Stimulated activated CD8-positive, alpha-beta memory T cell treated with anti-CD3 and anti-CD28 coated beads, Interleukin-4, amount 100 ng/mL, for 4 hours (primary cell): ENCODE data around the gene GRM4.

Experiments used
- DNase-seq, 2 donors: peaks; one replicate each; pipeline ENCODE4 v3.0.0-alpha.2; 2020; ENCODE audit warnings: low read depth in 2 of 2, low spot score in 1 of 2

The GRM4 gene

GRCh38 chr6:34086558-34086957 is 59.3 kb downstream of the GRM4 start:
- DNase-seq: no peak

- DNase-seq: no peak
Measured at GRCh38 chr6:34085453-34086170, 60.3 kb downstream of the GRM4 start.

DNA sequence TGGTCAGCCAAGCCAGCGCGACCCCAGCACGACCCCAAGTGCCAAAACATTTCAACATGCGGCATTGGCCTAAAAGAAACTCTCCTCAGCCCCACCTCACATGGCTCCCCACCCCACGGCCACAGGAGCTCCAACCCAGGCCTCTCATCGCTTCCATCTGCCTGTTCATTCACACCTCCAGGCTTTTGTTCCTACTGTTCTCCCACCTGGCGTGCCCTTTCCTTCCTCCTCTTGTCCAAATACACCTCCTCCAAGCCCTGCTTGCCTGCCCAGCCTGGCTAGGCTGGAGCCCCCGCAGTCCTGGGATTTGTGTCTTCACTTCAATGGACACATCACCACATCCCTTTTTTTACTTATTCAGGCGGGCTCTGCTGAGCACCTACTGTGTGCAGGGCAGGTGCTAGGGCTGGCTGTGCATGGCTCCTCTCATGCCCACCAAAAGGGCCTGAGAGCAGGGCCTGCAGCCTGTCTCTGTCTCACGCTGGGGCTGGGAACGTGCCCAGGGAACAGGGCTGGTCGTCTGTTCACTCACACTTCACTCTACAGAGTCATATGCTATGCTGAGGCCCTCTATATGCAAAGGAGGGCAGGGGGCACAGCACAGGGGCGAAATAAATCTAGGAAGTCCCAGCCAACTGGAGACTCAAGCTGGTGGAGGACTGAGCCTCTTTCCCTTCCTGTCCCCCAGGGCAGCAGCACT is 61.1 kb downstream of the GRM4 start:
- no peak for DNase-seq

DNA sequence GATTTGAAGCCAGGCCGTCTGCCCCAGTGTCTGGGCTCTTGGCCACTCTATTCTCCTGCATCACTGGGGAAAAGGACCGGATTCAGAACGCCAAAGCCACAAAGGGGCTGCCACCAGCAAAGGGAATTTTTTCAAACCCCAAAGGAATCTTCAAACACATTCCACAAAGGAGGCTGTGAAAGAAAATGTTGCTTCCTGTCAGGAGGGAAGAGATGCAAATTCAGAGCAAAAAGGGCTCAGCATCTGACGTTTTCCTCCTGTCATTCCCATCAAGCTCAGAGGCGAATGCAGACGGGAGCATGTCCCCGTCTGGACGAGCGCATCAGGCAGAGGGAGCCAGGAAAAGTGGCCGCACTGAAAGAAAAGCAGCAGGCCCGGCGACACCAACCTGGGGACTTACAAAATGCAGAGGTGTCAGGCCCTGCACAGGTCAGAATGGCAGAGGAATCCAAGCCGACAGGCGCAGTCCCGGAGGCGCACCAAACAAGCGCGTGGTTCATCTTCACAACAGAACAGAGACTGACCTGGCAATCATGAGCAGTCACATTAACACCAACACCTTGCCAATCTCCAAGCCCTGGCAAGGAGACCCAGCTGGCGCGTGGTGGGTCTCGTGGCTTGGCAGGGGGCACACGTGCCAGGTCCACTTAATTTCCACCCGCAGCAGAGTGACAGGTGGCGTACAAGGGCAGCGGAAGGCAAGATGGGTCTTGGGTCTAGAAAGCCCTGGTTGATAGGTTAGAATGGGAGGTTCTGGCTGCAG is 62.8 kb downstream of the GRM4 start:
- DNase-seq: no peak

GRCh38 chr6:34082348-34082747 is 63.5 kb downstream of the GRM4 start:
- no peak for DNase-seq

- no peak for DNase-seq
Measured at GRCh38 chr6:34080357-34080756, 65.5 kb downstream of the GRM4 start.

GRCh38 chr6:34079899-34080298 is 66.0 kb downstream of the GRM4 start:
- DNase-seq: no peak

- DNase-seq: no peak
Measured at GRCh38 chr6:34075906-34076305, 70.0 kb downstream of the GRM4 start.

DNA sequence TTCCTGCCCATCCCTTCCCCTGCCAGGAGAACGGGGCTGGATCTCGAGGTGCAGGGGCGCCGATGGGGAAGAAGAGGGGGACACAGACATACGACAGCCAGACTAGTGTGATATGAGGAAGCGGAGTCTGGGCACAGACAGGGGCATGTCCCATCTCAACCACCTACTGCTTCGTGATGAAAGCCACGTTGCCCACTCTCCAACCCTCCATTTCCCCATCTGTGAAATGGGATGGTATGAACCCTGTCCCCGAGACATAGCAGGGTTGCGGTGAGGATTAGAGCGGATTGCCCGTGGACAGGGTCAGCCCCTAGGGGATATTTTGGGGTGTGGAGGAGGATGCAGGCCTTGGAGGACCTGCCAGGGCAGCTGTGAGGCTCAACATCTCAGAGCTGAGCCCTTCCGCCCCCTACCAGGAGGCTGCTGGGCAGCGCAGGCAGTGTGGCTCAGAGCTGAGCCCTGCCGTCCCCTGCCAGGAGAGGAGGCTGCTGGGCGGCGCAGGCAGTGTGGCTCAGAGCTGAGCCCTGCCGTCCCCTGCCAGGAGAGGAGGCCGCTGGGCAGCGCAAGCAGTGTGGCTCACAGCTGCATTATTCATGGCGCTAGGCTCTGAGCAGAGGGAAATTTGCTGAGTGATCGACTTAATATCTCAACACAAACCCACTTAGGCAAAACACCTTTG is 71.7 kb downstream of the GRM4 start:
- DNase-seq: no peak

- DNase-seq: no peak
Measured at GRCh38 chr6:34073540-34073939, 72.3 kb downstream of the GRM4 start.

DNA sequence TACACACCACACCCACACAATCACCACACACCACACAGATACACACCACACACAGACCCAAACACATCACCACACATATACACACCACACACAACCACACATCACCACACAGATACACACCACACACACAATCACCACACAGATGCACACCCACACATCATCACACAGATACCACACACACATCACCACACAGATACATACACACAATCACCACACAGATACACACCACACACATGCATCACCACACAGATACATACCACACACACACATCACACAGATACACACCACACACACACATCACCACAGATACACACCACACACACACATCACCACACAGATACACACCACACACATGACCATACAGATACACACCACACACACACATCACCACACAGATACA is 73.2 kb downstream of the GRM4 start:
- DNase-seq: no peak

- DNase-seq: no peak
Measured at GRCh38 chr6:34071884-34072379, 74.0 kb downstream of the GRM4 start.

DNA sequence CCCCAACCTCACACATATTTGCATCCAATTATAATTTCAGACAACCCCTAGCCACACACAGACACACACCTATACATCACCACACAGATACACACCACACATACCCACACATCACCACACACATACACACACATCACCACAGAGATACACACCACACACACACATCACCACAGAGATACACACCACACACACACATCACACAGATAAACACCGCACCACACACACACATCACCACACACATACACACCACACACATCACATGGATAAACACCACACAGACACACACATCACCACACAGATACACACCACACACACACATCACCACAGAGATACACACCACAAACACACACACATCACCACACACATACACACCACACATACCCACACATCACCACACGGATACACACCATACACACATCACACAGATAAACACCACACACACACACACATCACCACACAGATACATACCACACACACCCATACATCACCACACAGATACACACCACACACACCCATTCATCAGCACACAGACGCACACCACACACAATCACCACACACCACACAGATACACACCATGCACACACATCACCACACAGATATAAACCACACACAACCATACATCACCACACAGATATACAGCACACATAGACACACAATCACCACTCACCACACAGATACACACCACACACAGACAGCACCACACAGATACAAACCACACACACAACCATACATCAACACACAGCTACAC is 74.6 kb downstream of the GRM4 start:
- DNase-seq: no peak

DNA sequence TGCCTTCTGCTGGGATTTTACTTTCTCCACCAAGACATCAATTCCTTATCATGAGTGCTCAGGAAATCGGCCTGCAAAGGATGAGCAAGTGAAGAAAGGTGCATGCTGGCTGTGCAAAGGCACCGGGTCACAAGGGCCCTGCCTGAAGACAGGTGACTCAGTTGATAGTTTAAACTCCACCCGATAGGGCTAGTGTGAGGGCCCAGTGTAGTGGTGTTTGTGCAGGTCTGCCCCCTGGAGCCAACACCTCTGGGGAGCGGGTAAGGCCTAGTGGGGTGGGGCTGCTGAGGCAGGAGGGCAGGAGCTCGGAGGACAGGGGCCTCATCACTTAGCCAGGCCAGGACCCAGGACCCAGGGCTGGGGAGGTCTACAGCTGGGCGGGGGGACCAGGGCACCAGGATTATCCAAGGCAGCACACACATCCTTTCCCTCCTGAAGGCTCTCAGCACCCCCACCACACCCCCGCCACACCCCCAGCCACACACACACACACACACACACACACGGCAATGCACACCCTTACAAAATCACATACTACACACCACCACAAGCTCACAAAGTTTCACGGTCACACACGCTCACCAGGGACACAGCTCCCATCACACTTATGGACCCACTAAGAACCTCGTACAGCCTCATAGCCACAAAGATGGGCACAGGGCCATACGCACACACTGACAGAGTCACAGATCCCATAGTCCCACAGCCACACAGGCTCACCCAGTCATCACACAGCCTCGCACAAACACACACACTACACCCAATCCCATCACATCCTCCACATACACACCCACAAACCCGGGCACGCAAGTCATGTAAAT is 75.4 kb downstream of the GRM4 start:
- DNase-seq: no peak

GRCh38 chr6:34068462-34069044 is 77.3 kb downstream of the GRM4 start:
- DNase-seq: no peak

DNA sequence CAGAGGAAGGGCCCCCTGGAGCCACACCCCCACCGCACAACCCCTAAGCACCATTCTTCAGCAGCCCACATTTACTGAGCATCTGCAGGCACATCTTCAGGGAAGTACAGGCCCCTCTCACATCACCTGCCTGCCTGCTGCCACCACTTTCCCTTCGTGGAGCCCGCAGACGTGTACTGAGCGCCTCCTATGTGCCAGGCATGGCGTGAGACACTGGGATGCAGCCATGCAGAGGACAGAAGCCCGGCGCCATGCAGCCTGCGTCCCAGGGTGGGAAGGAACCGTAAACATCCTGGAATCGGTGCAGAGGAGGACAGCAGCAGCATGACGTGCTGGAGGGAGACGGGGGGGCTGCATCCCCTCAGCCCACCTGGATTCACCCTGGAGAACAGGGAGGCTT is 78.1 kb downstream of the GRM4 start:
- no peak for DNase-seq

DNA sequence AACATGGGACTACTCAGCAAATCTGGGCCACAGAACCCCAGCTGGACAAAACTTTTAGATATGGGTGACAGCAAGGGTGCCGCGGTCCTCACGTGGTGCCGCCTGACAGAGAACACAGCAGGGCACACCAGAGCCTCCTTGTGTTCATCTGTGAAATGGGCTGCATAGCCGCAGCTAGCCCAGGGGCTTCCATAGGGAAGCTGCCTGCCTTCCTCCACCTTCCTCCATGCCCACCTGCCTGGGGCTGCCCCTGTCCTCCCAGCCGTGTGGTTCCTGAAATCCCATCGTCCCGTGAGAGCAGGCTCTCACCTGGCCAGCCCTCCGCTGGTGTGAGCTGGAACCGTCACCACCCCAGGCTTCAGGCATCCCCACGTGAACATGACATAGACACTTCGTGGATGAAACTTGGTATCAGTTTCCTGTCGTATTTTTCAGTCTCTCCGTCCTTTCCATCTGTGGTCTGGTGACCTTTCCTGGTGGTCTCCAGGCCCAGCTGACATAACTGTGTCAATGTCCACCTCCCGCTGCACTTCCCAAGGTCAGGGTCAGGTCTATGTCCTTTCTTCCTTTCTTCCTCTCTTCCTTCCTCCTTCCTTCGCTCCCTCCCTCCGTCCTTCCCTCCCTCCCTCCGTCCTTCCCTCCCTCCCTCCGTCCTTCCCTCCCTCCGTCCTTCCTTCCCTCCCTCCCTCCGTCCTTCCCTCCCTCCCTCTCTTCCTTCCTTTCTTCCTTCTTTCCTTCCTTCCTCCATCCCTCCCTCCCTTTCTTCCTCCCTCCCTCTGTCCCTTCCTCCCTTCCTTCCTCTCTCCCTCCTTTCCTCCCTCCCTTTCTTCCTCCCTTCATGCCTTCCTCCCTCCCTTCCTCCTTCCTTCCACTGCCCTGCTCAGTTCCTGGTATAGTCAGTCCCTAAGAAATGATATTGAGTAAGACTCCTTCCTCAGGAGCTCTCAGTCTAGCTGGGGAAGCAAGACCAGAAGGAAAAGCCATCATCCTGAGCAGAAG is 78.8 kb downstream of the GRM4 start:
- no peak for DNase-seq

DNA sequence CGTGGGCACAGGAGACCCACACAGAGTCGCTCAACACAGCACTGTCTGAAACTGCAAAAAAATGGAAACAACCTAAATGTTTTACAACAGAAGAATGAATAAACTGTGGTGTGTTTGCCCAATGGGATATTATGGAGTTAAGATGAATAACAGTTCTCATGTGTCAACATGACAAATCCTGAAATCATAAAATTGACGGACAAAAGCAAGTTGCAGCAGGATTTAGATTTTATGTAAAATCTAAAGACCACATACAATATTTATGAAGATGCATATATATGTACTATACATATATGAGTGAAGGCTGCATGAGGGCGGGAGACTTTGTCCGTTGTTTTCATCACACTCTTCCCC is 79.7 kb downstream of the GRM4 start:
- DNase-seq: no peak
